HG03045 (cell line): ENCODE data around the gene RAB27A.
"Not testable (repeated sequence)": the region's sequence is repeated elsewhere in the genome, so short reads cannot be mapped to it uniquely, and the experiment has no call there.

Experiments used
- ATAC-seq: cut with Tn5 transposase; IDR thresholded peaks from one replicate; pipeline ENCODE4 v1.9.1; 2021; ENCODE audit warnings: mild to moderate bottlenecking, moderate library complexity; ENCODE audit not compliant: unreplicated experiment

Gene RAB27A

DNA sequence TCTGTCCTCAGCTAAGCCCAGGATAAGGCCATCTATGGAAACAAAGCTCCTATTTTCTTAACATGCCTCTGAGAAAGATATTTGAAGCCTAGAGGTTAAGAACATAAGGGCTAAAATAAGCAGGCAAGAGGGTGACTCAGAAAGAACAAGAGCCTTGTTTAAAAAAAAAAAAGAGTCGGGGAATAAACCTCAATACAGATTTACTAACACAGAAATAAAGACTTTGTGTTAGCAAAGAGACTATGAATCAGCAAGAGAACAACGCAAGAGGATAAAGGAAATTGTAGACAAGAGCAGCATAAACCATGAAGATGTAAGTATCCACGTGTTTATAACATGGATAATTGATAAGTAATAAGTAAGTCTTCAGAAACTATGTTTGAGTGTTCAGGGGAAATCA, 36.0 kb downstream of the RAB27A start:
- ATAC-seq, result no peak

DNA sequence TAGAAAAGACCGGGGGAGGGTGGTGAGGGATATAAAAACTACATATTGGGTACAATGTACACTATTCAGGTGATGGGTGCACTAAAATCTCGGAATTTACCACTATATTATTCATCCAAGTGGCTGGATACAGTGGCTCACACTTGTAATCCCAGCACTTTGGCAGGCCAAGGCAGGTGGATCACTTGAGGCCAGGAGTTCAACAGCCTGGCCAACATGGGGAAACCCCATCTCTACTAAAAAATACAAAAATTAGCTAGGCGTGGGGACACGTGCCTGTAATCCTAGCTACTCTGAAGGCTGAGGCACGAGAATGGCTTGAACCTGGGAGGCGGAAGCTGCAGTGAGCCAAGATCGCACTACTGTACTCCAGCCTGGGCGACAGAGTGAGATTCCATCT, 37.4 kb downstream of the RAB27A start:
- ATAC-seq, result not testable (repeated sequence)

DNA sequence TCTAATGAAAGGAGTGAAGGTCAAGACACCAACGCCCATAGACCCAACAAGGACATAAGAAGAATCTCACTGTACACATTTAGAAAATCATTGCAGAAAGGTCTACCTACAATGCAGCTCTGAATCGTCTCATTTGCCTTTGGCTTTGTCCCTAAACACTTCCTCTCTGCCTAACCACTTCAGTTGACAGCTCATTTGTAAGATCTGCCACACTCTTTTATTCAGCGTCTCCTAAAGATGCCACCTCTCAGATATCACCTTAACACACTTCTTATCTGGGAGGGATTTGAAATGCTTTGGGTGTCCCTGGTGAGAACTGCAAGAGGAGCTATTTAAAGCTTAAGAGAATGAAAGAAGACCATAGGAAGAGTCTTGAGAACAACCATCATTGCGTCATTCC, 38.7 kb downstream of the RAB27A start:
- ATAC-seq, result no peak

DNA sequence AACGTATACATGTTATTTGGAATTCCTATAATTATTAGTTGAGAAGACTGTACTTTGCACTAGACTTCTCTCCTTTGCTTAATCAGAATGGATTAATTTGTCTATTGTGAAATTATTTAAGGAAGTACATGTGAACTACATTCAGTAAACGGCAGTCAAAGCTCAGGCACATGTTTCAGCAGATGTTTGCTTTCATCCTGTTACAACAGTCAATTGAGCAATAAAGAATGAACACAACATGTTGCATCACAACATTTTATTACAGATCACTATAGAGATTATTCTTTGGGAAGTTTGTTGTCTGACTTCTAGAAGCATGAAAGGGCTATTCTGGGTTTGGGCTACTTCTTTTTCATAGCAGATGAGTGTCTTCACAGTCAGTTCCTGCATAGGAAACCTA, 39.2 kb downstream of the RAB27A start:
- ATAC-seq, result no peak

DNA sequence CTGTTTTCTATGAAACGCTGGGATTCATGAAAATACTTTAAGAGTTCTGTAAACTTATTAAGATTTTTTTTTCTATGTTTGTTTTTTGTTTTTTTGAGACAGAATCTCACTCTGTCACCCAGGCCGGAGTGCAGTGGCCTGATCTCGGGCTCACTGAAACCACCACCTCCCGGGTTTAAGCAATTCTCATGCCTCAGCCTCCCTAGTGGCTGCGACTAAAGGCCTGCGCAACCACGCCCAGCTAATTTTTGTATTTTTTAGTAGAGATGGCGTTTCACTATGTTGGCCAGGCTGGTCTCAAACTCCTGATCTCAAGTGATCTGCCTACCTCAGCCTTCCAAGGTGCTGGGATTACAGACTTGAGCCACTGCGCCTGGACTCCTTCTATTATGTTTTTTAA, 39.7 kb downstream of the RAB27A start:
- not testable (repeated sequence) for ATAC-seq

DNA sequence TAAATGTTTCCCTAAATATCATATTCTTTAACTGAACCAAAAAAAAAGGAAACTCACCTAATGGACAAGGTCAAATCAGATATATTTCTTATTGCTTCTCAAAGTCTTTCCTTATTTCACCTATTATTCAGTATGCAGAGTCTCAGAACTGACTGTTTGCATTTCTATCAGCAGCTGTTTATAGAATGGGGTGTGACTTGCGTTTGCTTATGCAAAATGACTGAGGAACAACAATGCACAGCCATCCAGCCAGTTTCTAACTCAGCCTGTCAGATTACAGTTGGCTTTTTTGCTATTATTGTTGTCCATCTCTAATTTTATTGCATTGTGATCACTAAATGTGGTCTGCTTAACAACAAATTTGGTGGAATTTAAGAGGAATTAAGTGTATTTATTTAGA, 40.7 kb downstream of the RAB27A start:
- no peak for ATAC-seq

DNA sequence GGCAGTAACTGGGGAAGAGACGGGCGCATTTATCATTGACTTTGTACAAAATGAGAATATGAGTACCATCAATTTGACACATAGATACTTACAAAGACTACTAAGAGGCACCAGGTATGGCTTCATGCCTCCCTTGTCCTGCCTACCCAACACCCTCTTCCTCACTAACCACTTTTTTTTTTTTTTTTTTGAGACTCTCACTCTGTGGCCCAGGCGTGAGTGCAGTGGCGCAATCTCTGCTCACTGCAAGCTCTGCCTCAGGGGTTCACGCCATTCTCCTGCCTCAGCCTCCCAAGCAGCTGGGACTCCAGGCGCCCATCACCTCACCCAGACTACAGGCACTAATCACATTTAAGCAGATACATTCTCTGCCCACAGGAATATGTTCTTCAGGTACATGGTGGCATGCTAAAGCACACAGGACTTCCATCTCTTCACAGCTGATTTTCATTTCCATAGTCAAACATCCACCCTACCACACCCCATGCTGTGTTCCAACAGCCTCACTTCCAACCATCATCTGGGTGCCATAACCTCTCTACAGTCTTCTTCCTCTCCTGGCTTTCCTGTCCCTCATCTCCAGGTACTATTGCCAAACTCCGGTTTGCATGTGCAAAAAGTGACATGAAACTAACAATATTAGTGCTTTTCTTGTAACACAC, 41.7 kb downstream of the RAB27A start:
- no peak for ATAC-seq

DNA sequence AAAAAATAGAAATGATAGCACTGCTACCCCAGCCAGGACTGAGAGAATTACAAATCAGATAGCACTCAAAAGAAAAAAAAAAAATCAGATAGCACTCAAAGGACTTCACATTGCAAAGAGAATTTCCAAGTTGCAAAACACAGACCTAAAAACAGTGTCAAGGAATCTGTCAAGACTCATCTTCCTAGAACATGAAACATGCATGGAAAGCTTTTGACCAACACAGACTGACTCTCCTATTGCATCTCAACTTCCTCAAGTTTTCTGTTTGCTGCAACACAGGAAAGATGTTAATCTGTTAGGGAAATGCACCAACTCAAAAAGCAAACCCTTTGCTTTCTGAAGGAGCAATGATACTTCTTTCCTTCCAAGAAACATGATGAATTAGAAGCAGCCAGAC, 42.3 kb downstream of the RAB27A start:
- no peak for ATAC-seq

DNA sequence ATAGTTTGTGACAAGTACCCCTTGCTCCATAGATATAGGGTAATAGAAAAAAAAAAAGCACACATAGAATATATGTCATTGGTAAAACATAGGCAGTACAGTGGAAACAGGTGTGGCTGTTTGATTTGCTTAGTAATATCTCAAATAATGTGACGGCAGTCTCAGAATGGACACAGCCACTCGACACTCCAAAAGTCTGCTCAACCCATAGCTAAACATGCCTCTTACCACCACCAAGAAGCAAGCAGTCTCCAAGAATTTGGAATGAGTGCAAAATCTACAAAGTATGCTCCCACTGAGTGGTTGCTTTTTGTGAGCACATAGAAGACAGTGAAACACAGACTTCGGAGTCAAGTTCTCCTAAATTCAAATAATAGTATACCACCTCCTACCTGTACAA, 43.0 kb downstream of the RAB27A start:
- no peak for ATAC-seq

DNA sequence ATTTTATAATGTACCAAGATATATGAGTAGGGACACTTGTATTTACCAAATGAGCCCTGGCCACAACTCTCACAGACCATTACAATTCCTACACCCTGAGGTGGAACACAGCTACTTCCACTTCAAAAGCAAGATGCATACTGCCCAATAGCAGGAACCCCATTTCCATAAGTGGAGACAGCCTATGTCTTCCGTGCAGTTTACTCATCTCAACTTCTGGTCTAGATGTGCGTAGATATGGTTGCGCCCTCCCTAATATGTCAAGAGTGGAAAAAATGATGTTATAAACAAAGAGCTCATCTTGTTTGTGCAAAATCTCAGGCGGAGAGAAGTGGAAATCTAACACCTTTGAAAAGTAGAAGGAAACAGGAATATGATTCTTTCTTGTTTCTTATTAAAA, 44.6 kb downstream of the RAB27A start:
- no peak for ATAC-seq

DNA sequence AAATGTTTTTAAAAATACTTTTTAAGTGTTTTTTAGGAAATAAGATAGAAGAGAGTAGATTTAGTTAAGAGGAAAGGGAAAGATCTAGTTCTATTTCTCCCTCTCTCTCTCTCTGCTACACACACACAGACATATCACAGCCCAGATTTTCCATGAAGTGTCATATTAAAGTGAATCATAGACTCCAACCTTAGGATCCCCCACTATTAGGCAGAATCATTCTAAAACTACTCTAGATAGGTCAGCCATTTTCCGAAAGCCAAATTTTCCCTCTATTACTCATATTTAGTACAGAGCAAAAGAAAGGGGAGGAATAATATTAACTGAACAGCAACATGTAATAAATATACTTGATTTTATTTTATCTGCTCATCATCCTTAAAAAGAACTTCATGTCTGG, 47.7 kb downstream of the RAB27A start:
- ATAC-seq, result no peak

DNA sequence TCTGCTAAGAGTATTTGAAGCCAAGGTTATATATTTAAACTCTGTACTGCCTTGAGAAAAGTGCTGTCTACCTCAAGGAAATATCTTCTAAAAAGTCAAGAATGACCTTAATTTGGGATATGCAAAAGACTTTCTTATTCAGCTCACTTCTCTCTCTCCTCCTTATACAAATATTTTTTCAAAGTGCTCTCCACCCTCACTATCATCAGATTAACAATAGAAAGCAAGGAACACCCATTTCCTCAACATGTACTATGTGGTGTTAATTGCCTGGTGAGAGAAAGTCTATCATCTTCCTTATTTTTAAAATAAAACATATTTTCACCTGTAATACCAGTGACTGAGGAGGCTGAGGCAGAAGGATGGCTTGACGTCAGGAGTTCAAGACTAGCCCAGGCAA, 48.4 kb downstream of the RAB27A start:
- no peak for ATAC-seq

DNA sequence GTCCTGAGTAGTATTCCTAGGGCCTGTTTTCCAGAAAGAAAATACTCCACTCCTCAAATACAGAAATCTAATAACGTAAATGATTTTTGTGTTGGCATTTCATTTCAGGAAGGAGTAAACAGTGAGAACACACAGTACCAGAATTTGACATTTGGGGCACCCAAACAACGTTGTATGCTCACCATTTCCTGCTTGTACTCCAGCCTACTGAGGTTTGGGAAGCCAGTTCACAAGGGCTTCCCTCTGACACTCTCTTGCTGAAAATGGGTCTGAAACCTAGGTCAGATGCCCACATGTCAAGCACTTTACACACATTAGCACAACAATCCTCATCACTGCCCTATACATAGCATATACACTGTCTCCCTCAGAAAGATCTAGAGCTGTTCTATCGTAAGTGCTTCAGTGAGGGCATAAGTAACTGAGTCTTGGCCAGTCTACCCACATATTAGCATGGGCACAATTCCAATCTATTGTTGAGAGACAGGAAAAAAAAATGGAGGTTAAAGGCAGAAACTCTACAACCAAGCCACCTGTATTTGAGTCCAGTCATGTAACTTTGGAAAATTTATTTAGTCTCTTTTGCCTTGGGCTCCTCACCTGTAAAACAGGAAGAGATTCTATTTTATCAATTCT, 49.4 kb downstream of the RAB27A start:
- no peak for ATAC-seq

DNA sequence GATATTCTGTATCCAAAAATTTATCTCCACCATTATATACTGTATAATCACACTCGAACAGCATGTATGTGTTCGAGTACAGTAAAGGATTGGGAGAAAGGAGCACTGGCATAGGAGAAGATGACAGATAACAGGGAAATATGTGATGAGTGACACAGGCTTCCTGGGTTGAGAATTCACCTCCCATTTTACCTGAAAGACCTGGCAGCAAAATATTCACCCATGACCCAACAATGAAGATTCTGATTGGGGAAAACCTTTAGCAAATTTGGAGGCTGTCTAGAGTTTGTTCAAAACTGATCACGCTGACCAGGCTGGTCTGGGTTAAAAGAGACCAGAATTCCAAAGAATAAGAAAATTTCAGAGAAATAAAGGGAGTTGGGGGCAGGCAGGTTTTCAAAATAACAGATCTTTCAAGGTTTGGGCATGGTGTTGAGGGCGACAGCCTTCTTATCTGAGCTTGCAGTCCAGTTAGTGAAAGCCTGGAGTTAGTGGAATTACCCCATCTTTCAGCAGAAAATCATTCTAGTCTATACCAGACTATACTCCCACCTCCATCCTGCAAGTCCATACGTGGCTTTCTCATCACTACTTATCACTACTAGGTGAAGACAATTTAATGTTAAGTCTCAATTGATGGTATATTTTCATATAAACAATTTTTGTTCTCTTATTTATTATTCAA, 50.0 kb downstream of the RAB27A start:
- no peak for ATAC-seq

DNA sequence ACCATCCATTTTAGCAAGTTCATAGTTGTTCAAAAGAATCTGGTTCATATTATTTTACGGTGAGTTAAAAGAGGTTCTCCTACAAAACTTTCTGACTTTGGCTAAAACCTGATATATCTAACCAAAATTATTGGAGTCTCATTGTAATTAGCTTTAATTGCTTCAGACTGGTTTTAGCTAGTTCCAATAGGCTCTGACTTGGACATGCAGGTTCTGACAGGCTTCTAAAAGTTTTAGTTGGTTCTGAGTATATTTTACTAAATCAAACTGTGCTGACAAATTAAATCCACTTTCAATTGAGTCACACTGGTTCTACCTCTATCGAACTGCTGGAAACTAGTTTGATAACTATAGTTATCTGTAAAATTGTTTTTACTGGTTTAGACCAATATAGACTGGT, 50.7 kb downstream of the RAB27A start:
- no peak for ATAC-seq

DNA sequence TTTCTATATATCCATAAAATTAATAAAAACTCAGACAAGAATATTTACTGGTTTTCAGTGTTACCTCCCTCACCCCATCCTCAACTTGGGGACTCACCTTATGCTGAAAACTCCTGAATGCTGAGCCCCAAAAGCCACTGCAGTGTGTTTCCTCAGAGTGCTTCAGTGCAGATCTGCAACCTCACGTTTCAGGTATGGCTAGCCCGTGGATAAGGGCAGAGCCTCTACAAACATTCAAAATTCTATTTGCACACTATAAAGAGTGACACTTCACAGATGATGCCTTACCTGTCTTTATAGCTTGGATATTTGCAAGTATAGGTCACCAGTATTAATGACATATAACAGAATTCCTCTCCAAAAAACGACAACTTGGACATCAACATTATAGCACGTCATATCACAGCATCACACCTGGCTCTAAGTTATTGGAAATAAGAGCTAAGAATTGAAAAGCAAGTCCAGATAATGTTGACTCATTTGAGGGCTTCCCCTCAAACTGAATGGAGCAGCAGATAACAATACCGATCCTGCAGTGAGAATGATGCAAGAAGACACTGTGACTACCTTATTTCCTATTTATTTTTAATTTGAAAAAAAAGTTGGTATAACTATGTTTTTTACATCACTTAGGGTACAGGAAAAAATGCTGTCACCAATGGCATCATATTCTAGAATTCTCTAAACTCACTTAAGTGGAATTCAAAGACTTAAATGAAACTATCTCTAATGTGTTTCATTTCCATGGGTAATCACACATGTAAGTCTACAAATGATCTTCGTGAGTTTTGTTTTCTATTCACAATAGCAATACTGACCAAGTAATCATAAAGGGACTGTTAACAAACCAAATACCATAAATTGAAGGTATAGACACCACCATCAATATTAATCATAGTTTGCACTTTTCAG, 52.1 kb downstream of the RAB27A start:
- no peak for ATAC-seq

DNA sequence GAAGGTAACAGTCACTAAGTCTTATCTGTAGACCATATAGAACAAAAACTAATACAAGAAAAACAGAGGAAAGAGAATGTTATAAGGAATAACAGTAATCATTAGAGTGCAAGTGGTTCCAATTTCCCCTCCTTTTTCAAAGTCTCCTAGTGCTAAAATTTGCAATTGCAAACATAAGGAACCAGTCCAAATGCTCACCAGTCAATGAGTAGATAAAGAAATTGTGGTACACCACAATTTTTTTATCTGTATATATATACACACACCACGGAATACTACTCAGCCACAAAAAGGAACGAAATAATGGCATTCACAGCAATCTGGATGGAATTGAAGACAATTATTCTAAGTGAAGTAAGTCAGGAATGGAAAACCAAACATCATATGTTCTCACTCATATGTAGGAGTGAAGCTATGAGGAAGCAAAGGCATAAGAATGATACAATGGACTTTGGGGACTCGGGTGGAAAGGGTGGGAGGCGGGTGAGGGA, 54.0 kb downstream of the RAB27A start:
- no peak for ATAC-seq

DNA sequence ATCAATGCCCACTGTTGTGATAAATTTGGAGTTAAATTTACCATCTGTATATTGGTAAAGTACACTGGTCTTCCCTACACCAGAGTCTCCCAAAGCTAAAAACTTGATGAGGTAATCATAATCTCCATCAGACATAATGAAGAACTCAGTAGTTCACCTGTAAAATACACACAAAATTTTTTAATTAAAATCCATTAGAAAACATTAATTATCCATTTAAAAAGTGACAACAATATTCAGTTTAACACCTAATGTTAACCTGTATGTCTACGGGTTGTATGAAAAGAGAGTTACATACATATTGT, 54.9 kb downstream of the RAB27A start:
- ATAC-seq, result no peak

DNA sequence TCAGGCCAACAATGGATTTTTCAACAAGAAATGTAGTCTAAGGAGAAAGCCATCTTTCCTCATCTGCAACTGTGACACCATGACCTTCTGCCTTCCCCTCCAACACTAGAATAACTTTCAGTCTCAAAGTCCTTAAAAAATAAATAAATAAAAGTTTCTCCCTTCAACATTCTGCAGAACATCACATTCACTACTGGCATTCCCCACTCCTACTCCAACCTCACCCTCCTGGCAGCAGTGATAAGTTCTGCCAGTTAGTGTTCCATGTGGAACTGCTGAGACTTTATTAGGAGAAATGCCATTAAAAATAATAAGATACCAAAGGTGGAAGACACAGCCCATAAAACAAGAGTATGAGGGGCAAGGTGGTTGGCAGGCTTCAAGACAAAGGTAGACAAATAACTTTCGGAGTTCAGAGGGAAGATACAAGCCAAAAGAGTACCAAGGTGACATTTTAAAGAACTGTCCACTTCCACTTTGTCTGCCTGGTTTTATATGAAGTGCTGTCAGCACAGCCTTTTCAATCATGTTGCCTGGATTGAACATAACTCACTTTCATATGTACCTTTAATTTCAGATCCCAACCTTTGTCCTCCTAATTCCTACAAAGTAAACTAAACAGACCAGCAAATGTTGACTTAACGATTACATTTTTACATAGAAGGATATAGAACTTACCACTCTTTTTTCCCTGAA, 55.4 kb downstream of the RAB27A start:
- ATAC-seq, result no peak

DNA sequence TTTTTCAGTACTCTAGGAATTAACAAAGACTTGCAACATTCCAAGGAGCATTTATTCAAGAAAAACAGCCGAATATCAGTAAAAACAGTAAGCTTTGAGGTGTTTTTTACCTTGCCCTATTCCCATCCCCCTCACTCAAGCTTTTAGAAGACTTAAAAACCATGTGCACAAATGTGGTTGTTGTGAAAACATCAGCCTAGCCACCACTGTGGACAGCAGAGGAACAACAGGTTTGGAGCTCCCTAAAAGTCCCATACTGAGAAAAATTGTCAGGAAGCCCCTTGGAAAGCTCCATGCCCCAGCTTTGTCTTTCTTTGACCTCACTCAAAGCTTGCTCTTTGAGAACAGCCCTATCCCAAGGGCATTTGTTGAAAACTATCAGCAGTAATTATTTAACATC, 58.2 kb downstream of the RAB27A start:
- ATAC-seq, result no peak

DNA sequence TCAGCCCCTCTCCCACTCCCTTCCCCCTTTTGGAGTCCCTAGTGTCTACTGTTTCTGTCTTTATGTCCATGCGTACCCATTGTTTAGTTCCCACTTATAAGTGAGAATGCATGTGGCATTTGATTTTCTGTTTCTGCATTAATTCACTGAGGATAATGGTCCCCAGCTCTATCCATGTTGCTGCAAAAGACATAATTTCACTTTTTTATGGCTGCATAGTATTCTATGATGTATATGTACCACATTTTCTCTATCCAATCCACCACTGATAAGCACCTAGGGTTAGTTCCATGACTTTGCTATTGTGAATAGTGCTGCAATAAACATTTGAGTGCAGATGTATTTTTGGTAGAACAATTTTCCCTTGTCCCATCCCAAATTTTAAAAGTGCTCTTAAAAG, 58.7 kb downstream of the RAB27A start:
- no peak for ATAC-seq
